Testis (tissue), 3 donors: ENCODE data around the gene NTF3. TPM values are rescaled to one million over a fixed set of nuclear protein-coding genes. Genes with fewer than 3 reads are reported as not detected.

ENCODE experiments used
- DNase-seq: peaks from one replicate; pipeline ENCODE4 v3.0.0-alpha.2; 2019
- H3K27ac ChIP-seq, 2 donors: fragments of 200-600 bp; sonication (generic); one replicate each; pipeline ENCODE4 v1.5.1; 2019
- H3K27me3 ChIP-seq: fragments of 200-600 bp; sonication (generic); one replicate; pipeline ENCODE4 v1.5.1; 2019
- H3K36me3 ChIP-seq: fragments of 200-600 bp; sonication (generic); one replicate; pipeline ENCODE4 v1.5.1; 2017; ENCODE audit warnings: low read depth; ENCODE audit errors: missing control alignments
- H3K4me1 ChIP-seq: fragments of 200-600 bp; sonication (generic); one replicate; pipeline ENCODE4 v1.5.1; 2019
- H3K4me3 ChIP-seq, 2 donors: fragments of 200-600 bp; sonication (generic); one replicate each; pipeline ENCODE4 v1.5.1; 2017 to 2019
- H3K9me3 ChIP-seq: fragments of 200-600 bp; sonication (generic); one replicate; pipeline ENCODE4 v1.5.1; 2017
- POLR2A ChIP-seq: fragments of 450-650 bp; IDR thresholded peaks from one replicate; pipeline ENCODE4 v1.6.1; 2017; ENCODE audit warnings: antibody characterized with exemption, mild to moderate bottlenecking, moderate library complexity
- WGBS, 2 donors: methylation state at CpG; one replicate each; pipeline ENCODE4 v1.1.5; 2018; 5-methylcytosine and 5-hydroxymethylcytosine counted together
- intact Hi-C: fragments of 100-400 bp; cut with DNase I; formaldehyde crosslinking; loops from one replicate; pipeline ENCODE4 v1.15.1; 2023; ENCODE audit warnings: low total_unique reads
- polyA plus RNA-seq: library from polyadenylated mRNA; stranded (reverse); fragments of 350-450 nt; fragmentation: Illumina TruSeq; extraction: RNeasy Lipid Tissue Mini Kit (QIAGEN cat#74804); gene quantifications from one replicate; pipeline ENCODE4 v1.2.3, GENCODE V29; 2014; ENCODE audit warnings: low read depth, low replicate concordance; ENCODE audit not compliant: insufficient read depth
- total RNA-seq, 2 donors: library from RNA; depleted of rRNA; stranded (reverse); fragments of >200 nt; gene quantifications; one replicate each; pipeline ENCODE4 v1.2.3, GENCODE V29; 2016
- TF ChIP-seq, protein P1 (sequence below), 3 experiments: fragments of 450-650 bp in 2 of 3; fragments of 200-600 bp in 1 of 3; sonication (generic) in 1 of 3; IDR thresholded peaks; one replicate each; pipeline ENCODE4 v1.5.1; 2016 to 2019; ENCODE audit warnings: antibody characterized with exemption in 3 of 3, mild to moderate bottlenecking in 2 of 3, moderate library complexity in 1 of 3

Gene NTF3
- total and polyA plus RNA-seq, 3 donors from 2014 or later: 1.1 to 2.2 (median 1.4) TPM

DNA sequence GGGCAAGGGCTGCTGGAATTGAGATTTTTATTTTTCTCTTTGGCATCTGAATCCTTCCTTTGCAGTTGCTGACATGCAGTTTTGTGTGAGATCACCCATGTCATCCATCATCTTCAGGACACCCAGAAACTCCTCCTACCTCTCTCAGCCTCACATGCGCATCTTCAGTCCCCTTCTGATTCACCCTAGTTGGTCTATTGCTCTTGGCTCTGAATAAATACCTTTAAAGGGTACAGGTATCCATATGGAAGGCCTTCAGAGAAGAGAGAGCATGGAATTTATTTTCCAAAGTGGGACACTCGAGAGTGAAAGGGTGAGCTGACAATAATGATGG lies 41.8 kb downstream of the NTF3 start:
- no peaks in the 10 kb centered on the region for H3K4me1 ChIP-seq
- H3K4me3 ChIP-seq: no peak overlapping the region
- no peaks in the 10 kb centered on the region for H3K27me3 ChIP-seq
- H3K27ac ChIP-seq: no peak overlapping the region
- intact Hi-C loops: no loop called here
- H3K36me3 ChIP-seq: no peaks in the 10 kb centered on the region
- no peaks in the 10 kb centered on the region for H3K9me3 ChIP-seq
- TF ChIP-seq POLR2A: no peak
- TF ChIP-seq, protein P1, sequence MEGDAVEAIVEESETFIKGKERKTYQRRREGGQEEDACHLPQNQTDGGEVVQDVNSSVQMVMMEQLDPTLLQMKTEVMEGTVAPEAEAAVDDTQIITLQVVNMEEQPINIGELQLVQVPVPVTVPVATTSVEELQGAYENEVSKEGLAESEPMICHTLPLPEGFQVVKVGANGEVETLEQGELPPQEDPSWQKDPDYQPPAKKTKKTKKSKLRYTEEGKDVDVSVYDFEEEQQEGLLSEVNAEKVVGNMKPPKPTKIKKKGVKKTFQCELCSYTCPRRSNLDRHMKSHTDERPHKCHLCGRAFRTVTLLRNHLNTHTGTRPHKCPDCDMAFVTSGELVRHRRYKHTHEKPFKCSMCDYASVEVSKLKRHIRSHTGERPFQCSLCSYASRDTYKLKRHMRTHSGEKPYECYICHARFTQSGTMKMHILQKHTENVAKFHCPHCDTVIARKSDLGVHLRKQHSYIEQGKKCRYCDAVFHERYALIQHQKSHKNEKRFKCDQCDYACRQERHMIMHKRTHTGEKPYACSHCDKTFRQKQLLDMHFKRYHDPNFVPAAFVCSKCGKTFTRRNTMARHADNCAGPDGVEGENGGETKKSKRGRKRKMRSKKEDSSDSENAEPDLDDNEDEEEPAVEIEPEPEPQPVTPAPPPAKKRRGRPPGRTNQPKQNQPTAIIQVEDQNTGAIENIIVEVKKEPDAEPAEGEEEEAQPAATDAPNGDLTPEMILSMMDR (IDR thresholded peaks at IDR 0.05): no peak
- 89 to 90% methylated on average over 2 of the region's 2 CpGs for whole genome bisulfite sequencing, 2 donors
- no peak for DNase-seq

DNA sequence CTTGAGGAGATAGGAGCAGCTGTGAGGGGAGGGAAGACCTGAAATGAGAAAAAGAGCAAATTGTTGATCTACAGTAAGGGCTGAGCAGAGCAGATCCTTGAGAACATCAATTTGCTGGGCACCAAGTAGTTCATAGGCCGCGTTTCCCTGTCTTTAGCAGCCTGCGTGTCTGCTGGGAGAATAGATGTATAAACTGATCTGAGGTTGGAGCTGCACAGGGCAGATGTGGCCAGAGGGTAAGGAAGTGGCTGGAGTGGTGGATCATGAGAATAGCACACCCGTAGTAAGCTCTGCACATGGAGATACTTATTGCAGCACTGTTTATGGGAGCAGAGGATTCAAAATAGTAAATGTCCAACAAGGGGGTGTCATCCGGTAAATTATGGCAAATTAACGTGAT lies 44.4 kb downstream of the NTF3 start:
- Histone ChIP-seq H3K4me3 (no peak overlapping the region), H3K9me3 (no peaks in the 10 kb centered on the region), H3K27me3 (no peaks in the 10 kb centered on the region), H3K4me1 (peaks cover 5% of the 10 kb centered on the region), H3K36me3 (no peaks in the 10 kb centered on the region), H3K27ac (no peak overlapping the region)
- no peak for DNase-seq
- WGBS, 2 donors: 89 to 96% methylated on average over 6 of the region's 6 CpGs
- intact Hi-C loops: no loop called here
- TF ChIP-seq, protein P1 (IDR thresholded peaks at IDR 0.05): no peak
- TF ChIP-seq POLR2A: no peak

DNA sequence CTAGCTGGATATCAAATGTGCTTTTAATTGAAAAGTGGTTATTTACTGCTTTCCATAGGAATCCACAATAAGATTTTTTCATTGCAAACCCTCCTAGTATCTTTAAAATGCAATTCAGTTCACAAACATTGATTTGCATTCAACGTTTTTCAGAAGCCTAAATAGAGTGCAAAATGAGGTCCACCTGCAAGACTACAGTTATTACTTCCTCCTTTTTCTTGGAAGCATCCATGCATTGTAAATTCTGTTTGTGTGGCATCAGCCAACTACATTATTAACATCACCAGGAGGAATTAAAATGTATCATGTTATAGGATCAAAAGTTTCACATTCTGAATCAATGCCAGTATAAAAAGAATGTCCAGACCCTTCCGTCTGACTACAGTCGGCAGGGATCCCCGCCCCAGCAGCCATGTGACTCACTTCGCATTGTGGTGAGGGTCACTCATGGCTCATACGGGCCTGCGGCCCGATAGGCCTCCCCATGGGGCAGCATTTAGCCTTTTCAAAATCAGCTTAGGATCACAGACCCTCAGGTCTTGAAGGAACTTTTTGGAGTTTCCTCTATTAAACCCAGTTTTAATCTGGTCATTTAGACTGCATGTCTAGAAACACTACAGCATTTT lies 46.3 kb downstream of the NTF3 start:
- H3K9me3 ChIP-seq: no peaks in the 10 kb centered on the region
- peaks cover 5% of the 10 kb centered on the region for H3K4me1 ChIP-seq
- TF ChIP-seq, protein P1 (IDR thresholded peaks at IDR 0.05): no peak
- no peak for TF ChIP-seq POLR2A
- WGBS, 2 donors: 86 to 89% methylated on average over 8 of the region's 8 CpGs
- intact Hi-C loops: no loop called here
- H3K4me3 ChIP-seq: no peak overlapping the region
- no peak for DNase-seq
- H3K27ac ChIP-seq: no peak overlapping the region
- no peaks in the 10 kb centered on the region for H3K36me3 ChIP-seq
- H3K27me3 ChIP-seq: no peaks in the 10 kb centered on the region

DNA sequence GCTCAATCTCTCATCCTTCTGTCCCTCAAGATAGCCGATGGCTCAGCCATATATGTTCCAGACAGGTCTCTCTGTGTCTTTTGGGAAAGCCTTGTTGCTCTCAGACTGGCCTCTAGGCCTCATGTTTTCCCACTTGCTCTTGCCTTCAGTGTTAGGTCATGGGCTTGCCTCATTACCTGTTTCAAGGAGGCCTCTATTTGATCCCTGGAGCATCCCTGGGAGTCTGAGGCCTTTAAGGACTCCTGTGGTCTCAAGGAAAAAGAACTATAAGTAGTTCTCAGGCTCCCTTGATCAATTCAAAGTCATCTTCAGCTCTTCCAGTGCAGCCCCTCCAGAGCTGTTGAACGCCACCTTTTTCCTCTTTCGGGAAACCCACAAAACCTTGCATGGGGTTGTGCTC lies 47.9 kb downstream of the NTF3 start:
- Histone ChIP-seq H3K4me3 (no peak overlapping the region), H3K27ac (no peak overlapping the region), H3K27me3 (no peaks in the 10 kb centered on the region), H3K36me3 (no peaks in the 10 kb centered on the region), H3K4me1 (peaks cover 5% of the 10 kb centered on the region), H3K9me3 (no peaks in the 10 kb centered on the region)
- intact Hi-C loops: no loop called here
- TF ChIP-seq, protein P1 (IDR thresholded peaks at IDR 0.05): no peak
- no peak for TF ChIP-seq POLR2A
- no peak for DNase-seq
- 63 to 75% methylated on average over 3 of the region's 3 CpGs for WGBS, 2 donors

DNA sequence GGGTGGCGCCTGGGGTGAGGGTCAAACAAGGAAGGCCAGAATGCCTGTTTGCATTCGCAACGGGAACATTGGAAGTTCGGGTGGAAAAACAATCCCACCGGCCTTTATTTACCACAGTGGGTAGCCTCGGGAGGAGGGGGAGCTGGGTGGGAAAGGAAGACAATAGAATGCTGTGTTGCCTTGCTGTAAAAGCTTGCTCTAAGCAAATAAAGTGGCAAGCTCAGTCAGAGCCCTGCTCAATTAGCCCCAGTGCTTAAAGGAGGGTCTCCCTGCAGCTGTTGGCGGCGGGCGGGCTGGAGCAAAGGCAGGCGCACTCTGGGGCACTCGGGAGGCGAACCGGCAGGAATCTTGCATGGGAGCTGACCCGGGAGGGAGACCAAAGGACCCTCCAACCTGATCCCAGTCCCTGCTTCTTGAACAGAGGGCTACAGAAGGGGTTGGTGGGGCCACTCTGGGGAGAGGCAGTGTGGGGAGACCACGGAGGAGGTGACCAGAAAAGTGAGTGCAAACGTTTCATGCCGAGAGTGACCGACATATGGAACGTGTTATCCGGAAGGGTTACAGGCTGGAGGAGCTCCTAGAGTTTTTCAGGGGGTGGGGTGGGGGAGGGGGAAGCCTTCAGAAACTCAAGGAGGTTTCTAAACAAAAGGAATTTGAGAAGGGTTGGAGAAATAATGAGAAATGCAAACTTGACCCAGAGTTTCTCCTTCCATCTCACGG lies 48.5 kb downstream of the NTF3 start:
- no peak overlapping the region for H3K4me3 ChIP-seq
- DNase-seq: no peak
- no peaks in the 10 kb centered on the region for H3K9me3 ChIP-seq
- intact Hi-C loops: no loop called here
- 26 to 37% methylated on average over 21 of the region's 21 CpGs for WGBS, 2 donors
- H3K27me3 ChIP-seq: no peaks in the 10 kb centered on the region
- no peak overlapping the region for H3K27ac ChIP-seq
- no peaks in the 10 kb centered on the region for H3K36me3 ChIP-seq
- H3K4me1 ChIP-seq: peaks cover 5% of the 10 kb centered on the region
- TF ChIP-seq POLR2A: no peak
- TF ChIP-seq, protein P1 (IDR thresholded peaks at IDR 0.05): no peak
